Forelimb muscle (tissue), 1 donor: Measurements from ENCODE around the gene TMED5. TPM values are rescaled to one million over a fixed set of nuclear protein-coding genes. Genes with fewer than 3 reads are reported as not detected.

ENCODE experiments used
- DNase-seq: peaks from one replicate; pipeline ENCODE4 v3.0.0-alpha.2; 2013; ENCODE audit warnings: low read depth
- polyA plus RNA-seq: library from polyadenylated mRNA; unstranded; fragments of 120-200 nt; gene quantifications from one replicate; pipeline ENCODE4 v1.2.1, GENCODE V29; 2013; ENCODE audit not compliant: insufficient read length

The TMED5 gene
- polyA plus RNA-seq, 1 donor: 26.7 TPM

DNA sequence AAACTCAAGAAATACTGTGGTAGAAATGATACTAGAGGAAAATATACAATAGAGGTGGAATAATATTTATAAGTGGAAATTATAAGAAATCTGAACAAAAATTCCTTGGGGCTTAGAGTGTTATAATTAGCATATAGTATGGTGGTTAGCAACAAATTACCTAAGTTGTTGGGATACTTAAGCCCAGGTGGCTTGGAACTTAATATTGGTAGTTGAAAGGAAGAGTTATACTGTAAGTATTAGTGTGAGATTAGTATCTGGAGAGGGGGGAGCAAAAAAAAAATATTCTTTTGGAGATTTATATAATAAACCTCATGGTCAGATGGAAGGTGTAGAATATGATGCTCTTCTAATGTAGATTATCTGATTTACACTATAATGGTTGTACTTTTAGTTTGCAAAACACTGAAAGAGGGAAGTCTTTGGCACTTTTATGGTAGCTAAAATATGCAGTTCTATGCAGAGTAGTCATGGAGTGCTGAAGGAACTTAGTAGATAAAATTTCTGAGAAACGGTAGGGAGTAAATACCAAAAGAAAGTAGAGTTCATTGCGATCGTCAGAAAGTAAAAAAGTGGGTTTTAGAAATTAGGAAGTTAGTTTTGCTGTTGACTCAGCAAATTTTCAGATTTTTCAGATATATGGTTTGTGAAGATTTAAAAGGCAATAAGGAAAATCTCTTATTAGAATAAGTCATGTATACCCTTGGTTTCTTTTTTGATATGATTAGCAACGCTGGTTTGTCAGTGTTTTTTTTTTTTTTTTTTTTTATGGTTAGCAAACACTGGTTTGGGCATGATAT is 55.5 kb downstream of the TMED5 start:
- no peak for DNase-seq

DNA sequence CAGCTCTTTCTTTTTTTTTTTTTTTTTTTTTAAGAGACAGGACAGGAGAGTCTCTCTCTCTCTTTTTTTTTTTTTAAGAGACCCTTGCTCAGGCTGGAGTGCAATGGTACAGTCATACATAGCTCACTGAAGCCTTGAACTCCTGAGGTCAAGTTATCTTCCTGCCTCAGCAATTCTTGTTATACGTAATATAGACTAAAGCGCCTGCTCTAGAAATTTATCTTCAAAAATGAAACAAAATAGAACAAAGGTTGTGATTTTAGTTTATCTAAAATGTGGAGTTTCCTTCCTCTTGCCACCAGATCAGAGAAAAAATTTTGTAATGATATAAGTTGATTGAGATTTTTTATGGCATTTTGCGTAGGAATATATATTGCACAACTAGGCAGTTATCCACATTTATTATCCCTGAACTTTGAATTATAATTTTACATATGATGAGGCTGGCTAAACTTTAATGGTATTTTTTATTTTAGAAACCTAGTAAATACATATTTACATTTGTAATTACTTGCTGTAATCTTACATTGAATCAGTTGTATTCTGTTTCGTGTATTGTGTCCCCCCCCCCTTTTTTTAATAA is 56.9 kb downstream of the TMED5 start:
- no peak for DNase-seq

DNA sequence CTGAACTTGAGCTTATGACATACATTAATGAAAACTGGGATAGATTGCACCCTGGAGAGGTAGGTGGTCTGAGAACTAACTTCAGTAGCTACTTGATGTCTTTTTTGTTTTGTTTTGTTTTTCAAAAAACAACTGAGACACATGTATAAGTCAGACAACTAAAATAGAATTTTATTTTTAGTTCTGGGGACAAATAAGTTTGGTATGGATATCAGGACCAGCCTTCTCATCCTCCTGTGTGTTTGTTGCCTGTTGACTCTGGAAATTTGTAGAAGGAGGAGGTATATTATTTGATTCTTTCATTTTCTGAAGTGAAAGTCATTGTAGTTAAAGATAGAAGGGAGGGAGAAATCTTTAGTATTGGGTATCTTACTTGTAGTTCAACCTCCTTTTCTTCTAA is 59.6 kb downstream of the TMED5 start:
- no peak for DNase-seq

DNA sequence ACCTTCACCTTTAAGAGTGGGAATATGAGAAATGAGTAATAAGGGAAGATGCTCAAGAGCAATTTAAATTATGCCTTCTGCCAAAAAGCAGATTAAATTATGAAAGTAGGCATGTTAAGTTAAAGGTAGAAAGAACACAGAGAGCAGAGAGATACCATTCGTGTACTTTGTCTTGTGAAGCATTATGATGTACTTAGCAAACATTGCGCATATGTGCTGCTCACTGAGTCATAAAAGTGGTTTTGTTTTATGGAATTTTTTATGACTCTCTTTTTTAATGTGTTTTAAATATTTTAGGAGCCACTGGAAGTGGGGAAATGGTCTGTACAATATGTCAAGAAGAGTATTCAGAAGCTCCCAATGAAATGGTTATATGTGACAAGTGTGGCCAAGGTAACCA is 65.8 kb downstream of the TMED5 start:
- DNase-seq: no peak

DNA sequence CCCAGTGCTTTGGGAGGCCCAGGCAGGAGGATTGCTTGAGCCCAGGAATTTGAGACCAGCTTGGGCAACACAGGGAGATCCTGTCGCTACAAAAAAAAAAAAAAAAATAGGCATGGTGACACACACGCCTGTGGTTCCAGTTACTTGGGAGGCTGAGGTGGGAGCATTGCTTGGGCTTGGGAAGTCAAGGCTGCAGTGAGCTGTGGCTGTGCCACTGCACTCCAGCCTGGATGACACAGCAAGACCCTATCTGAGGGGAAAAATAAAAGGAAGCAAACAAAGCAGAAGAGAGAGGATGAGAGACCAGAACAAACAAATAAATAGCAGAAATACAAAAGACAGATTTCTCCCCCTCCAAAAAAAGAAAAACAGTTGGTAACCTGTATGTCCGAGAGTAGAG is 67.1 kb downstream of the TMED5 start:
- DNase-seq: no peak

GRCh38 chr1:93111561-93111960 is 68.7 kb downstream of the TMED5 start:
- DNase-seq: no peak

- no peak for DNase-seq
Measured at GRCh38 chr1:93111065-93111464, 69.1 kb downstream of the TMED5 start.

DNA sequence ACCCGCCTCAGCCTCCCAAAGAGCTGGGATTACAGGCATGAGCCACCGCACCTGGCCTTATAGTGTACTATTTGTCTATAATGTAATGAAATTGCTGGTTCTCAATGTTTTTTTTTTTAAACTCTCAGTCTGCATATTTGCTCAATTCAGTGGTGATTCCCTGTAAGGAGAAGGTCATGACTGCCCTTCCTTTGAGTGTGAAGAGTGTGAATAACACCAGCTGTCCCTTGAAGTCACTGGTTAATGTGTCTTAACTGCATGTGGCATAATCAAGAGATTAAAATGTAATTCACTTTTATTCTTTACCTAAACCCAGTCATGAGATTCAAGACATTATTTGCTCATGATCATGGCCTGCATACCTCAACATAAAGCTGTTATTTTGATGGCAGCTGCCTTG is 70.6 kb downstream of the TMED5 start:
- no peak for DNase-seq

GRCh38 chr1:93108335-93108734 is 71.9 kb downstream of the TMED5 start:
- DNase-seq: no peak

DNA sequence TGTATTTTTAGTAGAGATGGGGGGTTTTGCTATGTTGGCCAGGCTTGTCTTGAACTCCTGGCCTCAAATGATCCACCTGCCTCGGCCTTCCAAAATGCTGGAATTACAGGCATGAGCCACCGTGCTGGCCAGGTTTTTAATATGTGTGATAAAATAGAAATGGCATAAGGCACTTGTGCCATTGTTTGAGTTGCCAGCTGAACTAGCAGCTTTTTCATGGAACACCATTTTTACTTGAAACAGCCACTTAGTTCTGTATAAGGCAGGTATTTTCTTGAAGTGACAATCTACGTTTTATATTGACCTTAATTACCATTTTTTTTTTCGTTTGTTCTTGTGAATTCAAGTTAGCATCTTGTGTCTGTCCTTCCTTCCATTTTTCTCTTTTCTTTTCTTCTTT is 72.8 kb downstream of the TMED5 start:
- no peak for DNase-seq

DNA sequence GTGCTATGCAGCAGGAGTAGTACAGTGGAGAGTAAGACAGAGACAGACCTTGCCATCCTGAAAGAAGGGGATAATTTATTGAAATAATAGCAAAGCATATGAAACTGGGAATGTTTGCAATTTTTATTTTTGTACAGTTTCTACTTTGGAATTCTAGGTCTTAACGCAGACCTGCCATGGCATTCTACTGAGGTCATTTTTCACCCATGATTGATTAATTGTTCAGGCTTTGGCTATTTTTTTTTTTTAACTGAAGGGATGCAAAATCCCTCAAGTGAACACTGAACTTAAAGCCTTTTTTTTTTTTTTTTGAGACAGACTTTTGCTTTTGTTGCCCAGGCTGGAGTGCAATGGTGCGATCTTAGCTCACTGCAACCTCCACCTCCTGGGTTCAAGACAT is 74.0 kb downstream of the TMED5 start:
- no peak for DNase-seq

- DNase-seq: no peak
Measured at GRCh38 chr1:93102142-93102541, 78.1 kb downstream of the TMED5 start.

Other genes starting within 250 kb of the TMED5 start
- 10.7 TPM for gene DIPK1A, start 219.0 kb downstream of the TMED5 start, polyA plus RNA-seq
- 23.5 TPM for gene MTF2, start 101.1 kb downstream of the TMED5 start, polyA plus RNA-seq
- 5.3 TPM for gene CCDC18, start 311 bp upstream of the TMED5 start, polyA plus RNA-seq
- 55.0 TPM for gene DR1, start 165.5 kb upstream of the TMED5 start, polyA plus RNA-seq